Stimulated activated CD4-positive, alpha-beta T cell treated with anti-CD3 and anti-CD28 coated beads, Interleukin-1b, Interleukin-23, amount 100 ng/mL, for 4 hours (primary cell): Measurements from ENCODE around the gene IRAK1BP1.
"Not testable (repeated sequence)": the region's sequence is repeated elsewhere in the genome, so short reads cannot be mapped to it uniquely, and the experiment has no call there.

Experiments
- DNase-seq, 2 donors: peaks; one replicate each; pipeline ENCODE4 v3.0.0-alpha.2; 2020; ENCODE audit warnings: low read depth in 2 of 2

The IRAK1BP1 gene, protein sequence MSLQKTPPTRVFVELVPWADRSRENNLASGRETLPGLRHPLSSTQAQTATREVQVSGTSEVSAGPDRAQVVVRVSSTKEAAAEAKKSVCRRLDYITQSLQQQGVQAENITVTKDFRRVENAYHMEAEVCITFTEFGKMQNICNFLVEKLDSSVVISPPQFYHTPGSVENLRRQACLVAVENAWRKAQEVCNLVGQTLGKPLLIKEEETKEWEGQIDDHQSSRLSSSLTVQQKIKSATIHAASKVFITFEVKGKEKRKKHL

DNA sequence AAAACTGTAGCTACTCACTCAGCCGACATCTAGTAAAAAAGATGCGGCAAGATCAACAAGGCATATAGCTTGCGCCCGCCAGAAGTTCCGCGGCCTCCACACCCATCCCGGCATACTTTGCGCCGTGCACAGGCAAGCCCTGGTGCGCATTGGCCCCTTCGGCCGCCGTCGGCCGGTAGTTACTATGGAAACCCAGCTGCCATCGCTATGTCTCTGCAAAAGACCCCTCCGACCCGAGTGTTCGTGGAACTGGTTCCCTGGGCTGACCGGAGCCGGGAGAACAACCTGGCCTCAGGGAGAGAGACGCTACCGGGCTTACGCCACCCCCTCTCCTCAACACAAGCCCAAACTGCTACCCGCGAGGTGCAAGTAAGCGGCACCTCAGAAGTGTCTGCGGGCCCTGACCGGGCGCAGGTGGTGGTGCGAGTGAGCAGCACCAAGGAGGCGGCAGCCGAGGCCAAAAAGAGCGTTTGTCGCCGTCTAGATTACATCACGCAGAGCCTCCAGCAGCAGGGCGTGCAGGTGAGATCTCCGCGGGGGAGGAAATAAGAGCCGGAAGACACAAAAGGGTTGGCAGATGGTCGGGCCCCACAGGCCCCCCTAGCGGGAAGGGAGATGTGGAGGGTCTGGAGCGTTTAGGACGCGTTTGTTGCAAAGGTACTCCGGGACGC lies at the start of gene IRAK1BP1:
Gene IRAK1BP1 (plus strand): TSS at position 182 of the 671 bp plus-strand sequence. CDS start 26 bp downstream, at position 208.
- DNase-seq = peak; percentile 50 to 67

DNA sequence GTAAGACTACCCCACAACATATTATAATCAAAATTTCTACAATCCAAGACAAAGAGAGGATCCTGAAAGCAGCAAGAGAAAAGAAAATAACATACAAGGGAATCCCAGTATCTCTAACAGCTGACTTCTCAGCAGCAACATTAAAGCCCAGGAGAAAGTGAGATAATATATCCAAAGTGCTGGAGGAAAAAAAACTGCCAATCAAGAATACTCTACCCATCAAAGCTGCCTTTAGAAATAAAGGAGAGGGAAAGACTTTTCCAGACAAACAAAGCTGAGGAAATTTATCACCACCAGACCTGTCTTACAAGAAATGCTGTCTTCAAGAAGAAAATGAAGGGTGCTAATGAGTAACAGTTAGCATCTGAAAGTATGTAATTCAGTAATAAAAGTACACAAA lies 43.3 kb upstream of the IRAK1BP1 start:
- DNase-seq = no peak

DNA sequence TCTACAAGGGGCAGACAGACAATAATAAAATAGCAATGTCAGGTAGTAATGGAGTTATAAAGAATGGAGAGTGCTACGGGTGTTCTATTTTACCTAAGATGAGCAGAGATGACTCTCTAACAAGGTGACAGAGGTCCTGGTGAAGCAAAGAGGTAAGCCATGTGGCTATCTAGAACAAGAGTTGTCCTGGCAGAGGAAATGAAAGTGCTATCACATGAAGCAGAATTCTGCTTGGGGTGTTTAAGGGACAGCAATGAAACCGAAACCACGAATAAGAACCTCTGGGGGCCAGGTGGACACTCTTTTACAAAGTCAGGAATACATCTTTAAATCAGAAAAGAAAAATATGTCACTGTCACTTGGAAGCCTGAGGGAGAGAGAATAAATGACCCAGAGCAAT lies 37.9 kb upstream of the IRAK1BP1 start:
- DNase-seq = no peak

DNA sequence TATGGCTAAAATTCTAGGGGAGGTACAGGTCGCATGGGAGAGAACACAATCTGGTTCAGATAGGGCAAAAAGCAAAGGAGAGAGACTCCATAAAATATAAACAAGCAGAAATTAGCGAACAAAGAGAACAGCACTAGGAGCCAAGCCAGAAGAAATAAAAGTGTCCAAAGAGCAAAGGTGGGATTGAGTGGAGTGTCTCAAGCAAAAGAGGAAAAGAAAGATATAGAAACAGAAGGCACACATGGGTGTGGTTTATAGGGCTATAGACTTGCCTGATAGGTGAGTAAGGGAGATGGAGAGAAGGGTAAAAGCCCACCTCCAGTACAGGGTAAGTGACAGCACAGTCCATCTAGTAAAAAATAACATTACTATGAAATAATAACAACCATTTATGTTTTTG lies 36.5 kb upstream of the IRAK1BP1 start:
- no peak for DNase-seq

DNA sequence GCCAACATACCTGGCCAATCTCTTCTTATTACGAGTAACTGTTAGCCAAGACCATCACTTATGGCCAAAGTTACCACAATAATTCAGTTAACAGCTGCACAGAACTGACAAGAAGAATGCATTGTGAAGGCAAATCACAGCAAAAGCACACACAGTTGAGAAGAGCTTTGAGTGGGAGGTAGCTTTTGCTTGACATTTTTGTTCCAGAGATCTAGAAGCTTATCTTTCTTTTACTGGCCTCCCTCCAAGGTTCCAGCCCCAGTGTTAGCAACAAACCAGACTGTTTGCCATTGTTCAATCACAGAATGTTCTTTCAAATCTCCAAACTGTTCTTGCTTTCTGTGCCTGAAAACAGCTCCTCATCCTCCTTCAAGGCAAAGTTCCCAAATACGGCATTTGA lies 35.9 kb upstream of the IRAK1BP1 start:
- no peak for DNase-seq

DNA sequence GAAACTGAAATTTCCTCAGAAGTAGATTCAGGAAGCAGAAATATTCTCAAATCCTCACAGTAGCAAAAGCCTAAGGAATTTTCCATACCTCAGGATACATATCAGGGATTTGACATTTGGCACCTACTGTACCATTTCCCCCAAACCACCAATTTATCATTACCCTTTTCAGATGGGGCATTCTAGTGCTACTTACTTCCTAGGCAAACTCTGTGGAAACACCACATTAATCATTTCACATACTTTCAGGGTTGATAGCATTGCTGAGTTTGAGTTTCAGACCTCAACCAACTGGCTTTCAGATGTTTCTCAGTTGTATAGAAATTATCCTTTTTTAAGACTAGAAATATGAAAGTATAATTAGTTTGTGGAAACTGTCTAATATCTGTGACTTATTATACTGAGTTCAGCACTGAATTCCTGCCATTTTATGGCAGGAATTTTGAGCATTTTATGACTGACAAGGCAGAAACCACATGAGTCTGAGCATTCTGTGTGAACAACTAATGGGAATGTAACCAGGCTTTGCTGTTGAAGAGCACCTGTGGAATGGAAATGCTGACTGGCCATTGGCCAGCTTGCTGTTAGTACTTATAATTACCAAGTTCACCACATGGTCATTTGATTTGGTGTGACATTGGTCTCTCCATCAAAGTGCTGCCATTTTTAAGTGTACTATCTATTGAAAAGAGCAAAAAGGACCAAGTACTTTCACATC lies 35.1 kb upstream of the IRAK1BP1 start:
- no peak for DNase-seq

DNA sequence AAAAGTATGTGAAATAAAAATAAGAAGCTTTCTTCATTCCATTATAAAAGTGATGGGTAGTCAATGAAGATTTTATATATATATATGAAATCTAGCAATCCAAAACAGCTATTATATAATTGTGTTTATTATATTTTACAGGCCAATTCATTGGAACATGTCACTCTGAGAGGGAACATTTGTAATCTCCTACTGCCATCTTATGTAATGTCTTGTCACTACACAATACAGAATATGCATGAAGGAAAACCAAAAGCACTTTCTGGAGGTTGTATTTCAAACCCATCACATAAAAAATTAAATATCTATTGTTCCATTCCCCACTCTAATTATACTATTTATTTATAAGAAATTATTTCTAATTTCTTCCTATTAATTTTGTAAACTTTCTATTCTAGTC lies 31.5 kb upstream of the IRAK1BP1 start:
- no peak for DNase-seq

DNA sequence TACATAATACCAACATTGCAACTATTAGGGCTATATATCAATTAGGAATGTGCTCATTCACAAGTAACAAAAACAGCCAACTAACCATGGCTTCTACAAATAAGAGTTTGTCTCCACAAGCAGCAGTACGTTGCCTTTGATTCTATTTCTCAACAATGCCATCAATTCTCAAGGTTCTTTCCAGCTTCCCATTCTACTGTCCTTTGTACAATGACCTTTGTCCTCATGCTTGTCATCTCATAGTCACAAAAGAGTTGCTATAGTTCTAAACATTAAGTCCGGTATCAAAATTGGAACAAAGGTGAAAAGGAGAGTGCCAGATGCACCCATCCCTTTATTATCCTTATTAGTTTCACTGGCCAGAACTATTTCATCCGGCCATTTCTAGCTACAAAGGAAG lies 30.8 kb upstream of the IRAK1BP1 start:
- no peak for DNase-seq

DNA sequence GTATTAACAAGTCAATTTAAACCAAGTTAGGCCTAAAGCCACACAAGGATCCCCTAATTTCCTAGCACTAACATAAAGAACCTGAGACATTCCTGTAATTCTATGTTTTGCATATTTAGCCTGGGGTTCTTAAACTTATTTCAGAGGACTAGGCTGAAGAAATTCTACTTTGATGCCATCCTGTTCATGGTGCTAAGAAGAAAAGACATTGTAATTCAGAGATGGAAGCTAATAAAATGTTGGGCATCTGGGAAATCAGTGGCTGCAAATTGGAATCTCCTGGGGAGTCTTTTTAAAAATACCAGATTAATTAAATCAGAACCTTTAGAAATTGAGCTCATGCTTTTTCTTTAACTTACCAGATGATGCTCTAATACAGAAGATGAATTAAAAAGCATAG lies 26.2 kb upstream of the IRAK1BP1 start:
- no peak for DNase-seq

DNA sequence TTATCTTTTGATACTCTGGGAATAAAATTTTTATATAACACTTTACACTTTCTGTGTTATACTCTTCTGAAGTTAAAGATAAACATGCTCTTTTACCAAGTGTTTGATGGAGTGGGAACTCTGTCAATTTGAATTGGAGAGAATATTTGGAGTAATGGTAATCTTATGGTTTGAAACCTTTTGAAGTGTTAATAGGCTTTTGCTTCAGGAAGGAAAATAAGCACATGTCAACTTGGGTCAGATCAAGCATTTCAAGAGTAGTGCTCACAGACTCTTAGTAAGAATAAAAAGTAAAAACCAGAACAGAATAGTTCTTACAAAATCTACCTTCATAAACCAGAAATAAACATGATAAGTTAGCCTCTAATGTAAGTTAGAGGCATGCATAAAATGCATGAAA lies 24.4 kb upstream of the IRAK1BP1 start:
- no peak for DNase-seq

DNA sequence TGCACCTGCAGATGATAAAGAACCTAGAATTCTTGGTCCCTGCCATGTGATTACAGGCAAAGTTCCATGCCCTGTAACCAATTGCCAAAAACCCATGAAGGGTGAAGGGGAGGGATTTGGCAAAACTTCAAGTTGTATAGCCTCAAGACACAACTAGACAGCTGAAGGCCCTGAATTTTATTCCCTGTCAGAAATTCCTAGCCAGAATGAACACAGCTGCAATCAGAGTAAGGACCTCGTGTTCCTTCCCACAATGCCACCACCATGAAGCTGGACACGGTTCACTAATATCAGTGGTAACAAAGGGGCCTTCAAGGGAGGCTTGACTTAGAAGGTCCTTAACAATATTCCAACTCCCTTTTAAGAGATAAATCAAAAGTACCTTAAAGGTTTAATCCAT lies 22.5 kb upstream of the IRAK1BP1 start:
- DNase-seq = no peak

DNA sequence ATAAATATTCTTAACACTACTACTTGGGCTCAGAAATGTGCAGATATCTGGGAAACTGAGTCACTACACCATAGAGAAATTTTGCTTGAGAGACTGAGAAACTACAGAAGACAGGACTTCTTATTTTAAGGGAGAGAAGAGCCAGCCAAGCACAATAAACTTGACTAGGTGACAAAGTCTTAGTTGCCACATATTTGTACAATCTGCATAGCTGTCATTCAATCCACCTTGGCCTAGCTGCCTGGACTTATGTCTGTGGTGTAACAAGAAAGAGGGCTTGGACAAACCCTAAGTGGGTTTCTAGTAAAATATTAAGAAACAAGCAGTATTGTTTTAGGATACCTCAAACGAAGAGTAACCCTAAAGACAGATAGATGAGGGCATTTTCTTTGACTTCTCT lies 21.8 kb upstream of the IRAK1BP1 start:
- no peak for DNase-seq

DNA sequence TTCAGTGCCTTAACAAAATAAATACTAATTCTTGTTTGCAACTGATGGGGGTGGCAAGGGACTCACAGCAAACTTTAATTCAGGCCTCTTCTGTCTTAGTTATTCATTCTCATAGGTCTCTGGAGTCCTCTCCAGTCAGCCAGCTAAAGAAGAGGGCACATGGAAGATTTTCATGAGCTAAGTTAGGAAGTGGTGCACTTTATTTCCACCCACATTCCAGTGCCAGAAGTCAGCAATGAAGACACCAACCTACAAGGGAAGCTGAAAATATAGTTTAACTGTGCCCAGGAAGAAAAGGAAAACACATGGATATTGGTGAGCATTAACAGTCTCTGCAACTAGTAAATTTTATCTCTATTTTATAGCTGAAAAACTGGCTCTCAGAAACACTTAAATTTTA lies 16.7 kb upstream of the IRAK1BP1 start:
- DNase-seq = no peak

DNA sequence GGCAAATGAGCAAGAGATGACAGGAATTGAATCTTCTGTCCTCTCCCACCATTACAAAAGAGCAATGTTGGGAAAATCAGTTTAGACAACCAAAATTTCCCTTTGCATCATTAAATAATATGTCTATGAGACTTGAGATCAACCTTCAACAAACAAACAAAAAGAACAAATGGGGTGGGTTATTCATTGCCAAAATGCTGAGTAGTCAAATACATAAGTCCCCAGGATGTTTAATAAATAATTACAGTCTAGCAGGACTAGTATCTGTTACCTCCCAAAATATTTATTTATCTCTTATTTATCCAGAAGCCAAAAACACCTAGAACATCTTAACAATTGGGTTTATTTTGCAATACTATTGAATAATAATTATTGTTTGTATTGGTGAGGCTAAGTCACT lies 16.2 kb upstream of the IRAK1BP1 start:
- DNase-seq = no peak

DNA sequence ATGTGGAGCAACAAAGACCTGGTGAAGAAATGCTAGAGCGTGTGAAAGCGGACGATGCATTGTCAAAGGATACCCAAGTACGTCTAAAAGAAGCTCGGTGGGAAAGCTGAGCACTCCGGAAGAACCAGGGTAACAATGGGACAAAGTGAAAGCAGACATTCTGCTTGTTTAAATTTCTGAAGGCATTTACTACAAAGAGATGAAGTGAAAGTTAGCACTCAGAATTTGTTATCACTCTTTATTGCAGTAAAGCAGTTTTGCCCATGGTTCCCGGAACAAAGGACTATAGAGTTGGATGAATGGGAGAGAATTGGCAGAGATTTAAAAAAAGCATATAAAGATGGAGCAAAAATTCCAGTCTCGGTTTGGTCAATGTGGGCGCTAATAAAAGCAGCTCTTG lies 12.8 kb upstream of the IRAK1BP1 start:
- no peak for DNase-seq

DNA sequence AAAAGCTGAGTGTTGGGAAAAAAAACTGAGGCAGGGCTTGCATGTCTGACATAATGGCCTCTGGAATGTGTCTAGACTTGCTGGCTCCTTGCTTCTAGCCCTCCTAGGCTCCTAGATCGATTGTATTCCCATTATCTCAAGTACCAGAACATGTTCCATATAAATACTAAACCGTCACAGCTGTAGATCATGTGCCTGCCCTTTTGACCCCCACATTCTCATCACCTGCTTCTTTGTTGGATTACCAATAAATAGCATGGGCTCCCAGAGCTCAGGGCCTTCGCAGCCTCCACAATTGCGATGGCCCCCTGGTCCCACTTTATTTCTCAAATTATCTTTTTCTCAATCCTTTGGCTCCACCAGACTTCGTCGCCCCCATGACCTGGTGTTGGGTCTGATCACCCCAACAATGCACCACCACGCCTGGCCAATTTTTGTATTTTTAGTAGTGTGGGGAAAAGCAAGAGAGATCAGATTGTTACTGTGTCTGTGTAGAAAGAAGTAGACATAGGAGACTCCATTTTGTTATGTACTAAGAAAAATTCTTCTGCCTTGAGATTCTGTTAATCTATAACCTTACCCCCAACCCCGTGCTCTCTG lies 8.9 kb upstream of the IRAK1BP1 start:
- DNase-seq = not testable (repeated sequence)

DNA sequence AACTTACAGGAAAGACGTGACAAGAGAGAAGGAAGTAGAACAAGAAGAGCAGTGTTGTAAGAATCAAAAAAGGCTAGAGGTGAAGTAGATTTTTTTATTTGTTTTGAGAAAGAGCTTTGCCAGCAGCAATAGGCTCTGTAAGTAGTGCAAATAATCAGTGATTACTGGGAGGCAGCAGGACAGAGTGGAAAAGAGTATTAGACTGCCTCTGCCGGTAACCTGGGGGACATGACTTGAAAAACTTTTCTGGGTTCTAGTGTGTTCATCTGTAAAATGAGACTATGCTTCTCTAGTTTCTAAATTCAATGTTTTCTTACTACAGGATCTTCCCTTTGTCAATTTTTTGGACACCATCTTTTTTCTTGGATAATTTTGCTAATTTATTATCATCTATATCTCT lies 5.8 kb upstream of the IRAK1BP1 start:
- no peak for DNase-seq

DNA sequence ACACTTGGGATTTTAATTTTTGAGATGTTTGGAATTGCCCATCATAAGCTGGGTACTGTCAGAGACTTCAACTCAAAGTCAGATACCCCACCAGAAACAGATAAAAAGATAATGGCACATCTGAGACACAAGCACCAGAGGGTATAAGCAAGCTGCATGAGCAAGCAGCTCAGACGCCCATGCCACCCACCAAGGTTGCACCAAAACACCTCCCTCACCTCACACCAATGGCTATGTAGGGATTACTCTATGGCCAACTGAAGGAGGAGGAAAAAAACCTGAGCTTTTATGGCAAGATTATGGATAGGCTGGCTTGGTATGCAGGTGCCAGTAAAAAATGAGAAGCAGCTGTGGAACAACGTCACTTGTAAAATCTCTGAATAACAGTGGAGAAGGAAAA lies 3.8 kb upstream of the IRAK1BP1 start:
- DNase-seq = no peak

DNA sequence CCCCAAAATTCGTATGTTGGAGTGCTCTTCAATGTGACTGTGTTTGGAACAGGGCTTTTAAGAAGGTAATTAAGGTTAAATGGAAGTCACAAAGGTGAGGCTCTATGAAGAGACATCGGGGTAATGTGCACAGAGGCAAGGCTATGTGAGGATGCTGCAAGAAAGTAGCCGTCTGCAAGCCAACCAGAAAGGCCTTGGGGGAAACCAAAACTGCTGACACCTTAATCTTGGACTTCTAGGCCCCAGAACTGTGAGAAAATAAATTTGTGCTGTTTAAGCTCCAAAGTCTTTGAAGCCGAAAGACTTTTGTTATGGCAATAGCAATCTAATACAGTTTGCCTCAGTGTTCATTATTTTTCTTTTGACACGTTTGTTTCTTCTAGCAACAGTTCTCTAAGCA lies 2.4 kb upstream of the IRAK1BP1 start:
- DNase-seq = no peak

DNA sequence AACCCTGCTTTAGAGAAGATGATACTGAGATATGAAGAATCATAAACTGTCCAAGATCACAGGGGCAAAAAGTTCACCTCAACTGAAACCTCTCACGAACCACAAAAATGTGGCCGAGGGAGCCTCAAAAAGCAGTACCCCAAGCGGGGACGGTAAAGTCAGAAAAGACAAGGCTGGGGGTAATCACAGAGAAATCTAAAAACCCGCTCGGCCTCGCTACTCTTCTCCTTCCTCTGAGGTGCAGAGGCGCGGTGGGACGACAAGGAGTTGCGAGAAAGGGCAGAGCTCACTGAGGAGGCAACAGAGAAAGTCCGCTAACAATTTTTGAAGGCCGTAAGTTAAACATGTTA lies 356 bp upstream of the IRAK1BP1 start:
- no peak for DNase-seq

DNA sequence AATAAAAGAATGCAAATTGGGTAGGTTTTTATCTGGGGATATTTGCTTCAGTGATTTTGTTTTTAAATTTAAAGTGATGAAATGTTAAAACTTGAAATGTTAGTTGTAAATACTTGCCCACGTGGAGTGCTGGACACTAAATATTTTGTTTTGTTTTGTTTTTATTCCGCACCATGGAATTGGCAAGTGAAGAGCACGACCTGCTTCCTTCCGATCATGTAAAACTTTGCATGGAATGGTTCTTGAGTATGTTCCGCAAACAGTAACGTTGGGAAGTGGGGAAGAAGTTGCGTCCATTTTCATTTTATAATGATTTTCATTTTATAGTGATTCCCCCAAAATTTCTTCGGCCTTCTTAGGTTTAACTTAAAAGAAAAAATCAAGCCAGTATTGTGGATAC lies 765 bp downstream of the IRAK1BP1 start:
- no peak for DNase-seq

DNA sequence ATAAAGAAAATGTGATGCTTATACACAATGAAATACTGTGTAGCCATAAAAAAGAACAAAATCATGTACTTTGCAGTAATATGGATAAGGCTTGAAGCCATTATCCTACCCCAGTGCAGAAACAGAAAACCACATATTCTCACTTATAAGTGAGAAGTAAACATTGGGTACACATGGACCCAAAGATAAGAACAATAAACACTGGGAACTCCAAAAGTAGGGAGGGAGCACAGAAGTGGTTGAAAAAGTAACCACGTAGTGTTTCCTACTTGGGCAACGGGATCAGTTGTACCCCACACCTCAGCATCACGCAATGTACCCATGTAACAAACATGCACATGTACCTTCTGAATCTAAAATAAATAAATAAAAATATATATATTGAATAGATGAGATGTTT lies 8.2 kb downstream of the IRAK1BP1 start:
- no peak for DNase-seq

DNA sequence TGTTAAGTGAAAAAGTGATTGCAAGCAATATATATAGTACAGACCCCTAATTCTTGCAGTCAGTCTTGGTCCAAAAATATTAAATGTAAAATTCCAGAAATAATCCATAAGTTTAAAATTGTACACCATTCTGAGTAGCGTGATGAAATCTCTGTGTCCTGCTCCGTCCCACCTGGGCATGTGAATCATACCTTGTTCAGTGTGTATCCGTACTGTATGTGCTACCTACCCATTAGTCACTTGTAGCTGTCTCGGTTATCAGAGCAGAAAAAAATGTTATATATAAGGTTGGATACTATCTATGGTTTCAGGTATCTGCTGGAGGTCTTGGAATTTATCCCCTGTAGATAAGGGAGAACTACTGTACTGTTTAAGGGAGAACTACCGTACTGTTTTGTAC lies 16.3 kb downstream of the IRAK1BP1 start:
- no peak for DNase-seq
